IPS-NIHi11 (cell line): ENCODE measurements around the gene COL23A1.

Source experiments
- DNase-seq: peaks from one replicate; pipeline ENCODE4 v3.0.0; 2012; ENCODE audit warnings: mixed read lengths, low spot score

COL23A1 gene

DNA sequence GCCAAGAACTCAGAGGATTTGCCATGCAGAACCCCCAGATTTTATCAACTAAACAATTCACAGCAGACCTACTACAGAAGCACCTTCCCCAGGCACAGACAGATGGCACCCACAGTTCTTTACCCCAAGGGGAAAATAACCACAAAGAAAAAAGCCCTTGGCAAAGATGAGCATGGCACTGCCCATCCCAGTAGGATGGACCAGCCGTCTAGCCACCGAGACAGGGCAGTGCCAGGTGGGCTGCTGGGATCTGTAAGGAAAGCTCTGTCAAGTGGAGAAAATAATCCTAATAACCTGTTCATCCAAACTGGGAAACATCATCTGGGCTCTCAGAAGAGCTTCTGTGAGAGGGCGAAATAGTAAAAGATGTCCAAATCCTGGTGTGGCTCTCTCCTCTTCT lies 130.0 kb downstream of the COL23A1 start:
- no peak for DNase-seq

- DNase-seq, result no peak
Observed at GRCh38 chr5:178458140-178458539, 132.1 kb downstream of the COL23A1 start.

- DNase-seq, result no peak
Observed at GRCh38 chr5:178457471-178457870, 132.7 kb downstream of the COL23A1 start.

DNA sequence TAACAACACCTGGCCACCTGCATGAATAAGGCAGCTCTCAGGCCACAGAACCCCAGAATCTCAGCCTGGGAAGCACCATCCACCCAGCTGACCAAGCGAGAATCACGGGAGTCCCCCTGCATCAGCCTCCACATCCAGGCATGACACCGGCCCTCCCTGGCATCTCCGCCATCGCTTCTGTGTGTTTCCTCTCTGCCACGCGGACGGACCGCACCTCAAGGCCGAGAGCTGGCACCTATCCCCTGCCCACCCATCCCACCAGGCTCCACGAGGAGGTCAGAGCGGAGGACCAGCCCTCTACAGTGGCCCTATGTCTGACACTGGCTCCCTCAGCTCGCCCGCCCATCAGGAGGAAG lies 134.7 kb downstream of the COL23A1 start:
- DNase-seq, result no peak

DNA sequence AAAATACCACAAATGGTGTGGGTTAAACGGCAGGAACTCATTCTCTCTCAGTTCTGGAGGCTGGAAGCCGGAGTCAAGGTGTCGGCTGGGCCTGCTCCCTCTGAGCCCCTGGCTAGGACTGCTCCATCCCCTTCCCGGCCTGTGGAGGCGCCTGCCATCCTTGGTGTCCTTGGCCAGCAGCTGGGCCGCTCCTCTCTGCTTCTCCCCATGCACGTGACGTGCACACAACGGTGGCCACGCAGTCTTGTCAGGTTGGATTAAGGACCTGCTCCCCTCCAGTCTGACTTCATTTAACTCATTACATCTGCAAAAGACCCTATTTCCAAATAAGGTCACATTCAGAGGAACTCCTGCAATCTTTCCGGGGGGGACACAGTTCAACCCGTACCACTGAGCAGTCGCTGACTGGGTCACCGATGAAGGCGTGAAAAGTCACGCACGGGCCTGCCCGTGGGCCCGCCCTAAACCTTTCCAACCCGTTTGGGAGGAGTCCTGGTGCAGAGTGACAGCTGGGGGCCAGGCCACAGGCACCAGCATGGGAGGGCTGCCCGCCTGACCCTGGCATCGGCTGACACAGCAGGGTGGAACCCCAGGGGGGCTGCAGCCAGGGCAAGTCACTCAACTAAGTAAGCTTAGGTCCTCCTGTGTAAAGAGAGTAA lies 135.2 kb downstream of the COL23A1 start:
- no peak for DNase-seq

DNA sequence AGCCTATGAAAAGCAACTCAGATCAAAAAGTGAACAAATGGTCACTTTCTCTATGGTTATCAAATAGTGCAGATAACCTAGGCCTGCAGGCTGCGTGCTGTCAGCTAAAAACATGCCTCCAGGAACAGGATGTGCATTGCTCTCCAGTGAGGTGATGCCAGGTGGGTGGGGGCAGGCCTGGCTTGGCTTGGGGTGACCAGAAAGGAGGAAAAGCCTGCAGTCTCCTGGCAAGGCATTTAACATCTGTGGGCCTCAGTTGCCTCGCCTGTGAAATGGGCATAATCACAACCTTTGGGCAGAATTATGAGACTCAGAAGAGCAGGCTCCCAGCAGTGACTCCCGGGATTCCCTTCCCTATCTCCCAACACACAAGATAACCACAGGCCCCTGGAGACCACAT lies 135.9 kb downstream of the COL23A1 start:
- no peak for DNase-seq

GRCh38 chr5:178453224-178453623 lies 137.0 kb downstream of the COL23A1 start:
- no peak for DNase-seq

DNA sequence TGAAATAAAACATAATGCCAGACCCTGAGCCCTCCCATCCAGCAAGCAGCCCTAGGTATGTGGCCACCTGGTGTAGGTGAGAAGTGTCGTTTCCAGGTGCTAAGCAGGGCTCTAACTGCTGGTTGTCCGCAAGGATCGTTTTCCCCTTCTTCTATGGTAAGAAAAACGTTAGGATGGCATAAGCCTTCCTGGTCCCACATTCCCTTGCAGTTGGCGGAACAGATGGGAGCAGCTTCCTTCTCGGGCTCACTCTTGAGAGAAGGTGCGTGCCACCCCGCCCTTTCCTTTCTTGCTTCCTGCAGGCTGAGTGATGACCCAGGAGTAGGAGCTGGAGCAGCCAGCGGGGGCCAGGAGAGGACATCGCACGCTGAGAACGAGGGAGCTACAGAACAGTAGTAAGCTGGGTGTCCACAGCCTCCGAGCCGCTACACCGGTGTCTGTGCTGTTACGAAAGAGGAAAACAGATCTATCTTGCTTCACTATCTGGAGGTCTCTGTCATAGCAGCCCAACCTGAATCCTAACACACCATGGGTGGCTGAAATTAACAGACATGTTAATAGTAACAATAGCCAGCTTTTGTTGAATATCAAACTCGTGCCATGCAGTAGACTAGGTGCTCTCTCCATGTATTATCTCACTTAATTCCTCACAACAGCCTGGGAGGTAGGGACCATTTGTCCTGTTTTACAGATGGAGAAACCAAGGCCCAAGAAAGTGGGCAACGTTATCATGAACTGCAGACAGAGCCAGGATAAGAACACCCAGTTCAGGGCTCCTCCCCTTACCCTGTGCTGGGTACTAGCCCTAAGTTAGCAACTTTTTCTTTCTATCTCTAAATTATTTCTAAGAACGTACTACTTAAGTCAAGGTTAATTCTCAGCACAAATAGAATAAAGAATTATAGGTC lies 139.8 kb downstream of the COL23A1 start:
- DNase-seq, result no peak

DNA sequence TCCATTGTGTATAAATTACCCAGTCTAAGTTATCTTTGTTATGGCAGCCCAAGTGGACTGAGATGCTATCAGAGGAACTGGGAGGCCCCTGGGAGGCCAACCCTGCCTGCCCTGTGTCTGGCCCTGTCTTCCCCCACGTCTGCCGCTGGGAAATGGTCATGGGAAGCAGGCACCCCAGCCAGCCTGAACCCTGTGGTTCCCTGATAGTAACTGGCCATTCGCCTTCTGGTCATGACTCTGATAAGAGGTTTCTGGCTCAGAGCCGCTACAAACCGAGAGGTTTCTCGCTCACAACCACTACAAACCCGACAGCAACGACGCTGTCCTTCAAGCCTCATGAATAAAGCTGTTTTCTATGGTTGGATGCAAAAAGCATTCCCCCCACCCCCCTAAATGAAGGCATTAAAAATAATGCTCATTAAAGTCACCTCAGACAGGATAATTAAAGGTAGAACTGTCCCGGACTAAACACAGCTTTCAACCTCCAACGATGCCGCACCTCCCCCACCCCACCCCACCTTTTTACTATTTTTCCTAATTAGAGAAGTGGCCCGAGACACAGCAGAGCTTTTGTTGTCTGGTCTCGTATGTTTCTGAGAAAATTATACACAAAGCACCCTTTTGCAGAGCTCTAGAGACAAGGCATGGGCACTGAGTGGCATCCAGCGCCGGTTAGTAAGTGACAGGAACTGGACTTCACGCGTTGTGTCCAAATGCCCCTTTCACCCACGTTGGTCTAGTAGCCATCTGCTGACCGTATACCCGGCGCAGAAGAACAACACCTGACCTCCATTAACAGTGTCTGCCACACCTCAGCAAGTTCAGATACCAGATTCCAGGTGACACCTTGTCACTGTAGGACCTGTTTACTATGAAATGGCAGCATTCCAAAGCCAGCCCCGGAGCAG lies 140.8 kb downstream of the COL23A1 start:
- DNase-seq, result no peak

GRCh38 chr5:178445534-178445933 lies 144.7 kb downstream of the COL23A1 start:
- DNase-seq, result no peak

GRCh38 chr5:178442405-178443257 lies 147.6 kb downstream of the COL23A1 start:
- no peak for DNase-seq

GRCh38 chr5:178441486-178442270 lies 148.5 kb downstream of the COL23A1 start:
- DNase-seq, result no peak

DNA sequence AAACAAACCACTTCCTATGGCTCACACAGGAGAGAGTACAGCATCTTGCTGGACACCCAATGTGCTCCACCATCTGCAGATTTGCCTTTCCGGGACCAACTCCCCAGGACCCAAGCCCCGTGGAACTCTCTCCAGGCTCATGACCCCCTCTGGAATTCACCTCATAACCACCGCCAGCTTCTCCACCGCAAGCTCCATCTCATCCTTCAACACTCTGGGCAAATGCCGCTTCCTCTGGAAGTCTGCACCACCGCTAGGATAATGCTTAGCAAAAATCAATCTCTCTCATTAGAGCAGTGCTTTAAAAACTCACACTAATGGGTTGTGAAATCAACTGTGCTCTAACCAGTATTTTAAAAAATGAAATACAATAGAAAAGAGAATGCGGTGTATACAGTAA lies 150.0 kb downstream of the COL23A1 start:
- DNase-seq, result no peak

DNA sequence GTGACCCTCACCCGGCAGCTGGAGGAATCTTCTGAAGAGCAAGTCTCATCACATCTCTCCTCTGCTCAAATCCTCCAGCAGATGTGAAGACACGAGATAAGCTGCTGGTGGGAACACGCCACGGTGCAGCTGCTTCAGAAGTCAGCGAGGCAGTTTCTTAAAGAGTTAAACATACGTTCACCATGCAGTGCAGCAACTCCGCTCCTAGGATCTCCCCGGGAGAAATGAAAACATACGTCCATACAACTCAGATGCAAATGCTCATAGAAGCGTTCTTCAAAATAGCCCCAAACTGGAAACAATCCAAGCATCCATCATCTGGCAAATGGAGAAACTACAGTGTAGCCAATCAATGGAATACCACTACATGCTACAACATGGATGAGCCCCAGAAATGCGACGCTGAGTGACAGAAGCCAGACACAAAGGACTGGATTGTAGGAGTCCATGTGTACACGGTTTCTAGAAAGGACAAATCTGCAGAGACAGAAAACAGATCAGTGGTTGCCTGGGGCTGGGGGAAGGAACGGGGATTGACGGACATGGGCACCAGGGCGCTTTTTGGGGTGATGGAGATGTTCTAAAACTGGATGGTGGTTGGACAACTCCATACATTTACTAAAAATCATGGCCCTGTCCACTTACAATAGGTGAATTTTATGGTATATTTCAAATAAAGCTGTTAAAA lies 150.6 kb downstream of the COL23A1 start:
- no peak for DNase-seq

- no peak for DNase-seq
Observed at GRCh38 chr5:178438796-178439195, 151.4 kb downstream of the COL23A1 start.

GRCh38 chr5:178437386-178438075 lies 152.7 kb downstream of the COL23A1 start:
- DNase-seq, result no peak

- DNase-seq, result no peak
Observed at GRCh38 chr5:178436326-178436940, 153.8 kb downstream of the COL23A1 start.

DNA sequence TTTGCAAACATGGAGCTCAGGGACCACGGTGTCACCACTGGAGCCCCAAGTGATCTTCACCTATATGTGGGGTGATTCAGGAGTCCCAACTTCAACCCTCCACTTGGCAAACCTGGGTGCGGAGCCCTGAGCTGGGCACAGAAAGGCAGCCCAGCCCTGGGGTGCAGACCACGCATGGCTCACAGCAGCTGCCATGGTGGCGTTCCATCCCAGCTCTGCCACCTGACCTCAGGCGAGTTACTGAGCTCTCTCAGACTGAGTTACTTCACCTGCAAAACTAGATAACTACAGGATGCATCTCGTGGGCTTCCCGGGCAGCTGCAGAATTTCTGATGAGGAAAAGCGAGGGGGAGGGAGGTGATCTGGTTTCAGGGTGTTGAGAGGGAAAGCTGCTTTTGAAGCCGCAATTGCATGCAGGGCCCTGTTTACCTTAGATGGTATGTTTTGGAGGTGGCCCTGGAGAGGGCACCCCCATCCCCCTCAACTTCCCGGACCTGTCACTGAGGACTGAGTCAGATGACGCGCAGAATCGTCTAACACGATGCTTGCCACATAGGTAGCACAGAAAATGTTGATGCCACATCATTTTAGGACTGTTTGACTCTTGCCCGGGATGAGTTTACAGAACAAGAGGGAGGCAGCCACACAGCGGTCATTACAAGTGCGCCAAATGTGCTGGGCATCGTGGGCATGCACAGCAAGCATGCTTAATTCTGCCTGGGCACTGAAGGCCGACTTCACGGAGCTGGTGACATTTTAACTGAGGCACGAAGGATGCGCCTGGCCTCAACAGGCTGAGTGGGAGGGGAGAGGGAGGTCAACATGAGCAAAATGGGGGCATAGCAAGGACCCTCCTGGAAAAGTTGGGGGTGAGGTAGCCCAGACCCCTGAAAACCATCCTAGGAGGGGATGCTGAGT lies 154.6 kb downstream of the COL23A1 start:
- no peak for DNase-seq
